AG10803 (cell line): ENCODE measurements around the gene SETBP1.

Experiments
- DNase-seq: peaks from one replicate; pipeline ENCODE4 v3.0.0; 2010; ENCODE audit warnings: low read depth
- H3K4me3 ChIP-seq: 2 replicates; pipeline ENCODE4 v1.5.1; 2011; ENCODE audit warnings: mild to moderate bottlenecking, low read length, control low read depth
- TF ChIP-seq, protein P1 (sequence below): conservative IDR thresholded peaks from 2 replicates; pipeline ENCODE4 v1.5.1; 2011; ENCODE audit warnings: mild to moderate bottlenecking, low read length, control low read depth, inconsistent platforms

Gene SETBP1

DNA sequence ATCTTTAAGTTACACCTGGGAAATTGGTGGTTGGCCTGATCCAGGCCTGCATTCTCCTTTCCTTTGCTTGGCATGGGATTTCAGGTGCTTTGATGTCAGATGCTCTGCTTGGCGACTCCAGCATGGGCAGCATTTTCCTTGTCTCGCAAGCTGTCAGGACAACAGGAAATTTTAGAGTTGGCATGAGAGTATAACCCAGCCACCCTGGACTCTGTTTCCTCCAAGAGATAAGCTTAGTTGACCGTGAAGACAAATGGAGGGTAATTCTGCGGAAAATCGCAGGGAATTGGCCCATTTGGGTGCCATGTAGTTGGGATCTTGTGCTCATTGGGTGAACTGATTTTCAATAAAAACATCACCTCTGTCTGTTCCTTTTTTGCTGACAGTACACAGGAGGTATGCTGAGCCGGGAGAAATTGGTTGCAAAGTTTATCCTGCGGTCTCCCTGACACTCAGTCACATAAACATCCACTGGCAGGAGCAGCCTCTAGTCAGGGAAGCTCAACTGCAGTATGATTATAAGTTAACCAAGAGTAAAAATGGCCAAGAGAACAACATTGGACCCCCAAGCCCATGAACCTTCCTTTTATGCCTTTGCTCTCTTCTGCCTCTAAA is 409.9 kb downstream of the SETBP1 start:
- no peak overlapping the region for H3K4me3 ChIP-seq
- TF ChIP-seq, protein P1, sequence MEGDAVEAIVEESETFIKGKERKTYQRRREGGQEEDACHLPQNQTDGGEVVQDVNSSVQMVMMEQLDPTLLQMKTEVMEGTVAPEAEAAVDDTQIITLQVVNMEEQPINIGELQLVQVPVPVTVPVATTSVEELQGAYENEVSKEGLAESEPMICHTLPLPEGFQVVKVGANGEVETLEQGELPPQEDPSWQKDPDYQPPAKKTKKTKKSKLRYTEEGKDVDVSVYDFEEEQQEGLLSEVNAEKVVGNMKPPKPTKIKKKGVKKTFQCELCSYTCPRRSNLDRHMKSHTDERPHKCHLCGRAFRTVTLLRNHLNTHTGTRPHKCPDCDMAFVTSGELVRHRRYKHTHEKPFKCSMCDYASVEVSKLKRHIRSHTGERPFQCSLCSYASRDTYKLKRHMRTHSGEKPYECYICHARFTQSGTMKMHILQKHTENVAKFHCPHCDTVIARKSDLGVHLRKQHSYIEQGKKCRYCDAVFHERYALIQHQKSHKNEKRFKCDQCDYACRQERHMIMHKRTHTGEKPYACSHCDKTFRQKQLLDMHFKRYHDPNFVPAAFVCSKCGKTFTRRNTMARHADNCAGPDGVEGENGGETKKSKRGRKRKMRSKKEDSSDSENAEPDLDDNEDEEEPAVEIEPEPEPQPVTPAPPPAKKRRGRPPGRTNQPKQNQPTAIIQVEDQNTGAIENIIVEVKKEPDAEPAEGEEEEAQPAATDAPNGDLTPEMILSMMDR = no peak
- DNase-seq = no peak

DNA sequence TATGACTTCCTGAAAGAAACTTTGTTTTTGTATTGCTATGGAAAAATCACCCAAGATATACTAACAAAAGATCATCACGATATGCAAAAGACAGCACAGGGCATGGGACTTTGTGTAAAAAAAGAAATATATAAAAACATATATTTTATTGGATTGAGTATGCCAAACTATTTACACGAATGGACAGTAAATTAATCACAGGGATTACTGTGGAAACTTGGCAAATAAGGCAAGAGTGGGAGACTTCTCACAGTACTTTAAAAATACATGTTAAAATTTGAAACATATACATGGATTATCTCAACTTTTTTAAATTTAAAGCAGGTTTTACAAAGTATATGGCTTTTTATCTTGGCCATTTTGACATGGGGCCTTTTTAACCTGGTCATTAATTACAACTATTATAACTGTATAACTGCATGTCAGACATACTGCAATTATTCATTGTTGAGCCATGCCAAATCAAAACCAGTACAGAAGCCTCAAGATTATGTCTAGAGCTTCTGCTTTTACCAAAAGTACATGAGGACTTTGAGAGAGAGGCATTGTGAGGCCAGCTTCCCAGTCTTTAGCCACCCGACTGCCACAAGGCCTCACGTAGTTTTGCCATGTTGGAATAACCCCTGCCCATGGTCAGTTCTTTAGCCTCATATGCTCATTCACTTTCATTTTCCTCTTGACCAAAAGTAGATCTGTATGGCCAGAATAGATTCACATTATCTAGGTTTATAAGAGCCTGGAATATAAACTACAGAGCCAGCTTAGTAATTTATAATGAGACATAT is 419.8 kb downstream of the SETBP1 start:
- TF ChIP-seq, protein P1 = no peak
- no peak overlapping the region for H3K4me3 ChIP-seq
- no peak for DNase-seq

- TF ChIP-seq, protein P1 = no peak
- DNase-seq = no peak
- H3K4me3 ChIP-seq = no peak overlapping the region
Measured at GRCh38 chr18:45102126-45102525, 421.4 kb downstream of the SETBP1 start.

- TF ChIP-seq, protein P1 = no peak
- H3K4me3 ChIP-seq = no peak overlapping the region
- DNase-seq = no peak
Measured at GRCh38 chr18:45102863-45103262, 422.2 kb downstream of the SETBP1 start.

DNA sequence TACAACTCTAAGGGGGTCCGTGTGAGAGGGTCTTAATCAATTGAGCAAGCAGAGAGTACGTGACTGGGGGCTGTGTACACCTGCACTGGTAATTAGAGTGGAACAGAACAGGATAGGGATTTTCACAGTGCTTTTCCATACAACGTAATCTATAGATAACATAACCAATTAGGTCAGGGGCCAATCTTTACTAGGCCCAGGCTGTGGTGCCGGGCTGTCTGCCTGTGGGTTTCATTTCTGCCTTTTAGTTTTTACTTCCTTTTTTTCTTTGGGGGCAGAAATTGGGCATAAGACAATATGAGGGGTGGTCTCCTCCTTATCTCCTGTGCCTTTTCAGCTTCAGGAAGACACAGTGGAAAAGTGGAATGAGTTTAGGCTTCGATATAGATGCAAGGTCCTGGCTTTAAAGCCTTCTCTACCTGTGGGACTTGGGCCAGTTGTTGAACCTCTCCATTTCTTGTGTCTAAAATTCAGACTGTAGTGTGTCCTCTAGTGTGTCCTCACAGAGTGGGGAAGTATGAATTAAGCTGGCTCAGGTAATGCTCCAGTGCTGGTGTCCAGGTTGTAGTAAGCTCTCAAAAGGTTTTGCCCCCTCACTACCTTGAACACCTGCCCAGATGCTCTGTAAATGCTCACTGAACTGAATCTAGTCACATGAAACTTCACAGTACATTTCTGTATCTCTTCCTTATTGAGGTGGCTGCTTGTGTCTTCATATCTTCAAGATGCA is 422.8 kb downstream of the SETBP1 start:
- DNase-seq = no peak
- no peak overlapping the region for H3K4me3 ChIP-seq
- TF ChIP-seq, protein P1 = no peak

DNA sequence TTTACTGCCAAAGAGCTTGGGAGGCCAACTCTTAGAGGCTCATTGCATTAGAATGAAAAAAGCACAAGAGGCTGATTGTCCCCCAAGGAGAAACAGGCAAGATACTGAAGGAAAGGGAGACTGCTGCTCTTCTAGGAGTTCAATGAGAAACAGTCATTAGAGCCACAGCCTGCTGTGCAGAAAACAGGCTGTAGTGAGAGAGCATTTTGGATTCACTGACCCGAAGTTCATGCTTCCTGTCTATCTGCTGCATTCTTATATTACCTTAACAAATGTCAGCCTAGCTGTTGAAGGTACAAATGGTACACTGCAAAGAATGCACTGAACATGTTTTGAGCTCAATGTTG is 423.3 kb downstream of the SETBP1 start:
- TF ChIP-seq, protein P1 = no peak
- no peak overlapping the region for H3K4me3 ChIP-seq
- DNase-seq = no peak
